NK-92 treated with Interleukin-12 subunit alpha and Interleukin-12 subunit beta, amount 100 ng/mL, for 24 hours (cell line): Measurements from ENCODE around the gene IPMK.
"Not testable (repeated sequence)": the region's sequence is repeated elsewhere in the genome, so short reads cannot be mapped to it uniquely, and the experiment has no call there.

ENCODE experiments used
- DNase-seq: peaks from one replicate; lab custom pipeline; 2025; lab: John Stamatoyannopoulos, UW

IPMK gene

DNA sequence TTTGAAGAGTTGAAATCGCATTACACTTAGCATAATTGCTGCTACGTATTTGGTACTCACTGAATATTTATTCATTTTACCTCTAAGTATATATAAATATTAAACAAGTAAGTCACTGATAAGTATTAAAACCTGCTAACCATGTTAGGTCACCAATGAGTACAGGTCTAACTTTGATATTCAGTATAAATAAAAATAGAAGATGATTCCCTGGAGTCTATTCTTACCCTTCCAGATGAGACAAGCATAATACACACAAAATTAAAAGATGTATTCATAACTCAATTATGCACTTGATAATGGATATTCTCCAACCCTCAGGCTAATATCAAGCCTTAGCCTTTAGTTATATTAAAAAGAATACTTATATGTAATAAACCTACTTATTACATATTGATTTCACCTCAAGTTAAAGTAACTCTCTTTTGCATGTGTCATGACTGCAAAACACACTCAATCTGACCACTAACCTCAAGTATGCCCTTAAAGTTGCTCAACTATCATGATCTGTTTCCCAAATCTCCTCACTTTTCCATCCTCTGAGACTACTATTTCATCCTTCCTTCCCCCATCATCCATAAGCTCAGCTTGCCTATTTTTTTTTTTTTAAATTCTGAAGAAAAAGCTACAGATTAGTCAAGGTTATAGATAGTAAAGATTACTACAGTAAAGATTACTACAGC is 46.8 kb downstream of the IPMK start:
- DNase-seq: no peak

DNA sequence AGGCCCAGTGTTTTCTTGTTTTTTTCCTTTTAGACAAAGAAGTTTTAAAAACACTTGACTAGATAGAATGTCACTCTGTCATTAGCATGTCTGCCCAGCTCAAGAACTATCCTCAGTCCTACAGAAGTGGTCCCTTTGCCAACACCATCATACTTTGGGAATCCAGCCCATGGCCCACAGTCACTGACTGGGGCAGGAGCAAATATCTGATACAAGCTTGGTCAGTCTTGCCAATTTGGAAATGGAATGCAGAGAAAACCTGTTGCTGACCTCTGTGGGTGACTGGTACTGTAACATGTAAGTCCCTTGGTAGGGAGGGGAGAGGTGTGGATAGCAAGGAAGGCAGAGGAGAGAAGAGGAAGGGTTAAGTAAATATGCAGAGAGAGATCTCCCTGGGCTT is 47.8 kb downstream of the IPMK start:
- no peak for DNase-seq

DNA sequence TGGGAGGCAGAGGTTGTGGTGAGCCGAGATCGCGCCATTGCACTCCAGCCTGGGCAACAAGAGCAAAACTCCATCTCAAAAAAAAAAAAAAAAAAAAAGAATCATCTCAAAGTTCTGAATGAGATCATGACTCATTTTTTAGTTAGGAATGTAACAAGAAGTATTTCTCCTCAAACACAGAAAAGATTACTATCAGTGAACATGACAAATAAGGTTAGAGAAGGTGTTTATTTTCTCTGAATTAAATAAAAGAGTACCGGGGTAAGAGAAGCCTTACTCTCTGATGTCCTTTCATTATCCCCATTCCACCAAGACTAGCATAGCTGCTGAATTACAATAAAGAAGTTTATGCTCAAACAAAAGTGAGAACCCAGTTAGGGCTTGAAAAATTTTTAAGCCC is 50.1 kb downstream of the IPMK start:
- no peak for DNase-seq

DNA sequence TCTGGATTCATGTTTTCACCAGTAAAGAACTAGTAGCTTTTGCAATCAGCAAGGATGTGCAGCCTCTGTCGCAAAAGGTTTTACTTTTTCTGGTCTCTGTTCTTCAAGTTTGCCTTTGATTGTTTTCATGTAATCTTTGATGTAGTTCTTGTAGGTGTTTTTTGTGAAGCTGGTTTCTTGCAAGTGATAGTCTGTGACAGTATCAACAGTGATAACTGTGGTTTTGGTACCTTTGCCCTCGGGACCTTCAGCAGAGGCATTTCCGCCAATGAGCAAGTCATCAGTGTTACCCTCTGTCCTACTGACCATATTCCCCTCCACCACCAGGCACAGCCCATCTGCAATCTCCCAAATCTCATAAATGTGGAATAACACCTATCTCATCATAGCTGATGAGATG is 55.1 kb downstream of the IPMK start:
- no peak for DNase-seq

DNA sequence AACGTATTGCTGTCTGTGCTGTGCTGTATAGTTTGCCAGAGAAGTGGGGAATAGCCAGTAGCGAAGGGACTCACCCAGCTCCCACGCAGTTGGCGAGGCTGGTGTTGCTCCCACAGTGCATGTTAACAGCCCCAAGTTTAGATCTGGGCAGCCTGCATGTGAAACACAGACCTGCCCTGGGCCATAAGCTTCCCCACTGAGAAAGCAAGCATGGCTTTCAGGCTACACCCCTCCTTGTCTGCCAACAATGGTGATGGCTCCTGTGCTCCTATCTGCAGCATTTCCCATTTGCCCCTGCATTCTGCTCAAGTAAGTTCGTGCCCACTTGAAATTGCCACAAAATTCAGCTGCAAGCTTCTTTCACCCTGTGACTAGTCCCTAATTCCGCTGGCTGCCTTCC is 57.5 kb downstream of the IPMK start:
- no peak for DNase-seq

DNA sequence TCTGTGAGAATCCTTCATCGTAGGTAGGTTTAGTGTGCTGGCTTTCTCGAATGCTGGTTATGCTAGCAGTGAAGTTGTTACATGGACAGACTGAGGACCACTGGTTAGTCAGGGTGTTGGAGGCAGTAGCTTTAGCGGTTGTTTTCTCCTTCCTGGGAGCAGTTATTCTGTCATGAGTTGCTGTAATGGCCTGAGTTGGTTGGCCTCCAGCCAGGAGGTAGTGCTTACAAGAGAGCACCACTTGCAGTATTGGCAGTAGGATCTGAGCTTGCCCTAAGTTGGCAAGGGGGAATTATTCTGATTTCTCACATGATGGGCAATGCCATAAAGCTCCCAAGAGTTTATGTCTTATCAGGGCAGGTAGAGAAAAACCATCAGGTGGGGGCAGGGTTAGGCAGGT is 58.0 kb downstream of the IPMK start:
- DNase-seq: no peak

DNA sequence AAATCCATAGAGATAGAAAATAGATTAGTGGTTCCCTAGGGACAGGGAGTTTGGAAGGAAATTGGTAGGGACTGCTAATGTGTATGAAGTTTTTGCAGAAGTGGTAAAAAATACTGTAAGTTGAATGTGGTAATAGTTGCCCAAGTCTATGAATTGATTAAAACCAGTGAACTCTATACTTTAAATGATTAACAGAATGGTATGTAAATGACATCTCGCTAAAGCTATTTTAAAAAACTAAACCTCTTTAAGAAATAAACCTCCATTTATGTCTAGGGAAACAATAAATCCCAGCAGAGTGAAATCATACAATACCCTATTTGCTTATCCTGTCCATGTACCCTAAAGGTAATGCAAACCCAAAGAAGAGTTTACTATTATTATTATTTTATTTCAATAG is 61.4 kb downstream of the IPMK start:
- no peak for DNase-seq

DNA sequence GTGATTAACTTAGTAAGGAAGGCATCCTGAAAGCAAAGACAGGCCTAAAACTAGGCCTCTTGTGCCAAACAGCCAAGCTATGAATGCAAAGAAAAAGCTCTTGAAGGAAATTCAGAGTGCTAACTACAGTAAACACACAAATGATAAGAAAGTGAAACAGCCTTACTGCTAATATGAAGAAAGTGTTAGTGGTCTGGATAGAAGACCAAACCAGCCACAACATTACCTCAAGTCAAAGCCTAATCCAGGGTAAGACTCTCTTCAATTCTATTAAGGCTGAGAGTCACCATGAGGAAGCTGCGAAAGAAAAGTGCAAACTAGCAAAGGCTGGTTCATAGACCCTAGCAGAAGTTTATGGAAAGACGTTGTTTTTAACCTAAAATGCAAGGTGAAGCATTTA is 66.0 kb downstream of the IPMK start:
- DNase-seq: no peak

DNA sequence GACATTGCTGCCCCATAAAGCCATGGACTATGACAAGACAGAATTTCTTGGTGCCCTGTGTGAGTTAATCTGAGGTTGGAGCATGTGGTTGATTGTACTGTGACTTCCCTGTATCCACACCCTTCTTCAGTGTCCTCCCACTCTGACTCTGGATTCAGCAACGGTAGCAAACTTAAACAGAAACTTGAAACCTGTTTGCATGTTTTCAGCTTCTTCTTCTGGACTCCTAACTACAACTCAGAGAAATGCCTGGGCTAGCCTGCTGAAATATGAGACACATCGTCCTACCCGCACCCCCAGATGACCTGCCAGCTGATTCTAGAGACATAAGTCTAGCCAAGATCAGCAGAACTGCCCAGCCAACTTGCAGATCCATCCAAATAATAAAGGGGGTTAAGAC is 78.4 kb downstream of the IPMK start:
- no peak for DNase-seq

DNA sequence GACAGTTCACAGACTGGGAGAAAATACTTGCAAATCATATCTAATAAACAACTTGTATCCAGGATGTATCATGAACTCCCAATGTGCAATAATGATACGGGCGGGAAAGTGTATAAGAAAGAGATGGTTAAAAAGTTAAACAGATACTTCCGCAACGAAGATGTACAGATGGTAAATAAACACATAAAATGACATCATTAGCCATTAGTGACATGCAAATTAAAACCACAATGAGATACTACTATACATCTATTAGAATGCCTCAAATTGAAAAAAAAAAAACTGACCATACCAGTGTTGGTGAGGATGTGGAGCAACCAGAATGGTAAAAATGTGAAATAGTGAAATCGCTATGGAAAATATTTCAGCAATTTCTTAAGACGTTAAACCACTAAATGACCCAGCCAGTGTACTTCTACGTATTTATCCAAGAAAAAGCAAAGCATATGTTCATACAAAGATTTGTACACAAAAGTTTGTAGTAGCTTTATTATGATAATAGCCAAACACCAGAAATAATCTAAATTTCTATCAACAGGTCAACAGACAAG is 83.5 kb downstream of the IPMK start:
- DNase-seq: no peak

DNA sequence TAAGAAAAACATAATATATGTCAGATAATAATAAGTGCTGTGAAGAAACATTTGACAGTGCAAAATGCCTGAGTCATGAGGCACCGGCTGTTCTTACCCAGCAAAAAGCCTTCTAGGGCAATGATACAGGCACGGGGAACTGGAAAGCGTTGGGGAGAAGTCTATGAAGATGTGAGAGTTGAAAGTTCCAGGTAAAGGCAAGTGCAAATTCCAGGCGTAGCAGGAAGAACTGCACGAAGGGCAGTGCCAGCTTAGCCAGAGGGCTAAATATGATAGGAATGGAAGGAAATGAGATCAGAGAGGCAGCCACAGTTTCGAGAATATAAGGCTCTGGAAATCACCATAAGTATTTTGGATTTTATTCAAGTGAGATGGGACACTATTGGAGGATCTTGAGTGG is 87.0 kb downstream of the IPMK start:
- no peak for DNase-seq

DNA sequence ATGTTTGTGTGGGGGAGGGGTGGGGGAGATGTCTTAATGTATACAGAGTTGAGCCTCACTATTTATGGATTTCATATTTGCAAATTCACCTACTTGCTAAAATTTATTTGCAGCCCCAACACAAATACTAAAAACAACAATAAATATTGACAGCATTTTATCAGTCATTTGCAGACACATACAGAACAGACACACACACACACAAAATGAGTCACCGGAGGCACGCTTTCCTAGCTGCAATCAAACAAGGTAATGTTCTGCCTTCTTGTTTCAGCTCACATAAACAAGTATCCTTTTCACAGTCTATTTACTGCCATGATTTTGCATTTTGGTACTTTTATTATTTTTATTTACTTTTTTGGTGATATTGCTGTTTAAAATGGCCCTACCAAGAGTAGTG is 88.5 kb downstream of the IPMK start:
- DNase-seq: no peak

DNA sequence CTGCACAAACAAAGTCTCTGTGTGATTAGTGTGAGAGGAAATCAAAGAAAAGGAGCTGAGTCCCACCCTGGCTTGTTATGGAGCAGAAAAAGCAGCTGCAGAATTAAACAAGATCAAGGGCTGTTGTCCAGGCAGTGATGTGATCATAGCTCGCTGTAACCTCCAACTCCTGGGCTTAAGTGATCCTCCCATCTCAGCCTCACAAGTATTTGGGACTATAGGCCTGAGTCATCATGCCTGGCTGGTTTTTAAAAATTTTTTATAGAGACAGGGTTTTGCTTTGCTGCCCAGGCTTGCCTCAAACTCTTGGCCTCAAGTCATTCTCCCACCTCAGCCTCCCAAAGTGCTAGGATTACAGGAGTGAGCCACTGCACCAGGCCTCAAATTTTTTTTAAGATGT is 88.9 kb downstream of the IPMK start:
- DNase-seq: no peak

DNA sequence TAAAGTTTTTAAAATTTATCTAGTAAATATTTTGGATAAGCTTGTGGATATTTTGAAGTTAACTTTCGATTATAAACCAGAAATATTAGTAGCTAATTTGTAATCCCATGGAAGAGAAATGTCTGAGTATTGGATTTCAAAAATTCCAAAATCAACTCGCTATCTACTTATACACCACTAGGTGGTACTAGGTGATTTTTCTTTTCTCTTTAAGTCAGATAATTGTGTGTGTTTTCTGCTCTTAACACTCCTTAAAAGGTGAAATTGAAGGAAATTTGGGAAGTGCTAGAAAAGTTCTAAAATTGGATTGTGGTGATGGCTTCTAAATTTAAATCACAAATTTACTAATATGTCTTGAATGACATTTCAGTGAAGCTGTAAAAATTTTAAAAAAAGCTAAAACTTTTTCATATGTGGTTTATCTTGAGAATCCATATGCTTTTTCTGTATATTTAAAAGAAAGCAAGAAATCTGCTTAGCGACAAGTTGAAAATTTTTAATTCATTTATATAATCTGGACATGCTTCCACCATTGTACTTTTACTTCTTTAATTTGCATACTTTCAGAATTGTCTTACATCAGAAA is 90.2 kb downstream of the IPMK start:
- DNase-seq: no peak

DNA sequence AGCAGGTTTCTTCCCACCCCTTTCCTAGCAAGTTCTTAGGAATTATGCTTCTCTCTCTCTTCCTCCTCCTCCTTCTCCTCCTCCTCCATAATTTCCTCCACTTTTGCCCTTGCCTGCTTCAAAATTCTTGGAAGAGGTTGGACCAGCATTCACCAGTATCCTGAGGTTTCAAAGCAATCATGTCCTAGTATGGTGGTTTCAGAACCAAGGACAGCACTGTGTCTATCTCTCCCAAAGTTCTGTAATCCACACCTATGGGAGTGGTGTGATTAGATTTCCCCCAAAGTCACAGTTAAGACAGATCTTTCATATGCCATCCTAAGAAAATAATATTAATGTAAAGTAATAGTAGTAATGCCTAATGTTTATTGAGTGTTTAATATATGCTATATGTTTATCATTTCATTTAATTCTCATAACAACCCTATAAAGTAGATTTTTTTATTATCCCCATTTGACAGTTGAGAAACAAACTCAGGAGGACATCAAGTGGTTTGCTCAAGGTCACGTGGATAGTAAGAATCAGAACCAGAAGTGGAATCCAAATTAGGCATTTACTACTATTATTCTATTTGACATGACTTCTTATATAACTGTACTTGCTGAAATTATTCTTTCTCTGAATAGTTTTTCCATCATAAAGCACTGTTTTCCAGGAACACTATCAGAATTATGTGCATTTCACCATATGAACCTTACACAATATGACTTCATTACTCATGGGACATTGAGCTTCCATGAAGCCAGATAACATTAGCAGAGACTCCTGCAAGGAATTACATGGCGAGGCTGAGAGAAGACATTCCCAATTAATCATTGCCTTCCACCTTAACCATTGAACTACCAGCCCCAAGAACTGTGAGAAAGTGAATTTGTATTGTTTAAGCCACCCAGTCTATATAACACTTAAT is 91.4 kb downstream of the IPMK start:
- no peak for DNase-seq

DNA sequence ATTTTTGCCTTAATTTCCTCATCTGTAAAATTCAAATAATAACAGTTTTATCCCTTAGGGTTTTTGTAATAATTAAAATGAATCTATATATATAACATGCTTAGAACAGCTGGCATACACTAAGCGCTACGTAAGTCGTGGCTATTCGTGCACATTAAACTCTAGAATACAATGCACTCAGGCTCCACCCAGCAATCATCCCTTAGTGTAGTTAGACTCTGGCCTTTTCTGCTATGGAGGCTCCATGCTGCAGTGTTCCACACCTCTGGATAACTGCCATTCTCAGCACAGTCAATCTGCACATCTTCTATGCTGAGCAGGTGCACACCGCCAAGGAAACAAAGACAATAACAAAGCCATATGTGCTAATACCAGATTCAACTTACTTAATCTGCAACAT is 92.9 kb downstream of the IPMK start:
- no peak for DNase-seq

DNA sequence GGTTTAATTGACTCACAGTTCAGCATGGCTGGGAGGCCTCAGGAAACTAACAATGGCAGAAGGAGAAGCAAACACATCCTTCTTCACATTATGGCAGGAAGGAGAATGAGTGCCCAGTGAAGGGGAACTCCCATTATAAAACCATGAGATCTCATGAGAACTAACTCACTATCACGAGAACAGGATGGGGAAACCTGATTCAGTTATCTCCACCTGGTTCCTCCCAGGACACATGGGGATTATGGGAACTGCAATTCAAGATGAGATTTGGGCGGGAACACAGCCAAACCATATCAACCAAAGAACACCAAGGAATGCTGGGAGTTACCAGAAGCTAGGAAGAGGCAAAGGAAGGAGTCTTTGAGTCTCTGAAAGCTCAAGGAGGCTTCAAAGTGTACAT is 94.3 kb downstream of the IPMK start:
- no peak for DNase-seq

DNA sequence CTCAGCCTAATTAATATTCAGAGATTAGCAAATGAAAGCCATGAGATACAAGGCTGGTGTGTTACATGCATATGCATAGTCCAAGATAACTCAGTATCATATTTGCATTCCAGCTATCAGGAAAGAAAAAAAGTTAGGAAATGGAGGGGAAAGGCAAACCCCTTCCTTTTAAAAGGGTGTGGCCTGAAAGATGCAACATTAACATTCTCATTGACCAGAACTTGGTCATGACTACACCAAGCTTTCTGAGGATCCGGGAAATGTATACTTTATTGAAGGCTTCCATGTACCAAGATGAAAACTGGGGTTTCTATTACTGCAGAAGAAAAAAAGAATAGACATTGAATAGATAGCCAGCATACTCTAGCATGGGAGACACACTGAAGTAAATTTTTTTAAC is 96.5 kb downstream of the IPMK start:
- DNase-seq: no peak

DNA sequence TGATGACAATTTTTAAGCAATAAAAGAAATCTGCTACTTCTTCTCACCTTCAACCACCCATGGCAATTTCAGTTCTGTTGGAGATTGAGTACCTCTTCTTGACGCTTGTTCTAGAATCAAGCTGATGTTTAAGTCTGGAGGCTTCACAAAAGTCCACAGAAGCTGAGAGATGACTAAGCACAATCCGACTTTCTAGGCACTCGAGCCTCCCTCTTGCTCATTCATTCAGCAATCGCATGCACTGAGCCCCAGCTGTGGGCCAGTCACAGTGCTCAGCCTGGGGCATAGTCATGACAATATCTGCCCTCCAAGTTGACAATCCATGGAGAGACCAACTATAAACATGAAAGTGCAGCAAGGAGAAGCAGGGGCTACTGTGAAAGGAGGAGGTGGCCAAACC is 103.2 kb downstream of the IPMK start:
- no peak for DNase-seq

DNA sequence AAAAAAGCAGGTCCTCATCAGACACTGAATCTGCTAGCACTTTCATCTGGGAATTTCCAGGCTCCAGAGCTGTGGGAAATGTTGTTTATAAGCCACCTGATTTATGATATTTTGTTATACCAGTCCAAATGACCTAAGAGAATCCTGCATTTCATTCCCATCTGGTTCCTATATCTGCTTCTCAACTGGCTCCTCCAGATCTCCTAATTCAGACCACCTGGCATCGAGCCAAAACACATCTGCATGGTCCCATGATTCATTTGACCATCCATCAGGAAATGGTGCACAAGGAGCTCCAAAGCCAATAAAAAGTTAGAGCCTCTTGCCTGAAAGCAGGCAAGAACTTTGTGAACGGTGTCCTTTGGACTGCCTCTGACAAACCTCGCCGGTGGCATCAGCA is 108.9 kb downstream of the IPMK start:
- DNase-seq: no peak

DNA sequence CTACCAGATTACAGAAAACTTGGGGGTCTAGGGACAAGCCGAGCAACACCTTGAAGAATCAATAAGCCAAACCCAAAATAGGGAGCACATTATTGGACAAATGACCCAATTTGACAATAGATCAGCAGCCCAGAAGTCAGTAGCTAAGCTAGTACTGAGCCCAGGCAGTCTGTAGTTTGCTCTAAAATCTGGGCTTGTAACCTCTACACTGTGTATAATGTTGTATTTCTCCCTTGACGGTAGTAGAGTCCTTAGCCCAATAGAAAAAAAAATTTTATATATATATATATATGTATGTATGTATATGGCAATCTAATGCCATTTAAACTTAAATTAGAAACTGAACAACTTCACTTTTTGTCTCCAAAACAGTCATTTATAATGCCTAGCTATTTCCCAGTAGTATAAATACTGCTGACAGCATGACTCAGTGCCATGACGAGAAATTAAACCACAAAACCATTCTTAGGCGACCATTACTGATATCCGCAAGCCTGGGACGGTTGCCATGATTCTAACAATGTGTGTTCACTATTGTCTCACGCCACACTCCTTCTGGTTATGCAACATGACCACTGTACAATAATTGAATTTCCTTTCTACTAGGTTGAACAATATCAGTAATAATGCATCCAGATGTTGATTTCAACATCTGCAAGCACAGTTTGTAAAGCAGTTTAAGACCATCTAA is 110.5 kb downstream of the IPMK start:
- no peak for DNase-seq

DNA sequence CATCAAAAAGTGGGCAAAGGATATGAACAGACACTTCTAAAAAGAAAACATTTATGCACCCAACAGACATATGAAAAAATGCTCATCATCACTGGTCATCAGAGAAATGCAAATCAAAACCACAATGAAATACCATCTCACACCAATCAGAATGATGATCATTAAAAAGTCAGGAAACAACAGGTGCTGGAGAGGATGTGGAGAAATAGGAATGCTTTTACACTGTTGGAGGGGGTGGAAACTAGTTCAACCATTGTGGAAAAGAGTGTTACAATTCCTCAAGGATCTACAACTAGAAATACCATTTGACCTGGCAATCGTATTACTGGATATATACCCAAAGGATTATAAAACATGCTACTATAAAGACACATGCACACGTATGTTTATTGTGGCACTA is 111.8 kb downstream of the IPMK start:
- not testable (repeated sequence) for DNase-seq
